Activated CD4-positive, alpha-beta T cell treated with anti-CD3 and anti-CD28 coated beads, Interleukin-2, Interleukin-4, amounts not matched to agents 100 ng/mL and 50 ng/mL, durations not matched to agents 16 hours and 8 hours (primary cell): ENCODE data around the gene SMIM33.
A peak's percentile ranks its signal among the peaks of the same experiment; 100 is the strongest.
"Not testable (repeated sequence)": the region's sequence is repeated elsewhere in the genome, so short reads cannot be mapped to it uniquely, and the experiment has no call there.

Source experiments
- DNase-seq: peaks from one replicate; pipeline ENCODE4 v3.0.0-alpha.2; 2020; ENCODE audit warnings: low spot score

Gene SMIM33

DNA sequence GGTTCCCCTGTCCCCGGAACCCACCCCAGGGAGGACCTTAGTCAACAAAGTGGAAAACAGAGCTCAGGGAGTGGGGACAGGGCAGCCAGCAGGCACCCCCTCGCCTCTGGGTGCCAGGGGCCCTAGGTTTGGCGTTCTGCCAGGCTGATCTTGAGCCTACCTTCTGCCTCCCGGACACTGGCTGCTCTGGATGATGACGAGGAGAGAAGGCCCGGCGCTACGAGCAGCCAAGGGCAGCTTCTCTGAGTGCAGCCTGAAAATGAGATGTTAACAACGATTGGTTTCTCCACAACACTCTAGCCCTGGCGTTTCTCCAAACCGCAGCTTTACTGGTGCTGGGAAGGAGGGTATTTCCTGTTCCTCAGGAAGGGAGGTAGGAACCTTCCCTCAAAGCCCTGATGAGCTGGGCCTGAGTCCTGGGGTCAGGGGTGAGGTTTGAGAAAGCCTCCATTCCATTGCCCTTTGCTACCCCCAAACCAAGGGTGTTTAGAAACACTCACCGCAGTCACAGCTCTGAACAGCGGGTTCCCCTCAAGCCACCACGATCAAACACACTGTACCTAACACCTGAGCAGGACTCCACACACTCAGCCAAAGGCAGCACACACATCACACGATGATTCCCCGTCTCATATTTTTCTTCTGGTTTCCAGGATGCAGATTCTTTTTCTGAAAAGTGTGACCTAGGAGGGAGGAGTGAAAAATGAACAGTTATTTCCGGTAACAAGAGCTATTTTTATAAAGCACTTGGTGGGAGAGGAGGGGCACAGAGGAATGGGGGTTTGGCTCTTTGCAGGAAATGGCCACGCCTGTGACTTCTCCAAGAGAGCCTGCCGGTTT is 11.5 kb downstream of the SMIM33 start, which contains the start of gene STING1:
TSS of gene STING1 (minus strand) at position 709 of the 840 bp plus-strand sequence. CDS start 1,054 bp downstream, outside the sequence.
- peak; percentile 69 for DNase-seq

- not testable (repeated sequence) for DNase-seq
These were observed 12.0 kb downstream of the SMIM33 start for GRCh38 chr5:139482890-139483208.

- no peak for DNase-seq
These were observed 15.4 kb downstream of the SMIM33 start for GRCh38 chr5:139486201-139486600.

GRCh38 chr5:139488260-139488659 is 17.5 kb downstream of the SMIM33 start:
- DNase-seq: no peak

- no peak for DNase-seq
These were observed 21.9 kb downstream of the SMIM33 start for GRCh38 chr5:139492700-139493192.

- no peak for DNase-seq
These were observed 23.5 kb downstream of the SMIM33 start for GRCh38 chr5:139494256-139494655.

DNA sequence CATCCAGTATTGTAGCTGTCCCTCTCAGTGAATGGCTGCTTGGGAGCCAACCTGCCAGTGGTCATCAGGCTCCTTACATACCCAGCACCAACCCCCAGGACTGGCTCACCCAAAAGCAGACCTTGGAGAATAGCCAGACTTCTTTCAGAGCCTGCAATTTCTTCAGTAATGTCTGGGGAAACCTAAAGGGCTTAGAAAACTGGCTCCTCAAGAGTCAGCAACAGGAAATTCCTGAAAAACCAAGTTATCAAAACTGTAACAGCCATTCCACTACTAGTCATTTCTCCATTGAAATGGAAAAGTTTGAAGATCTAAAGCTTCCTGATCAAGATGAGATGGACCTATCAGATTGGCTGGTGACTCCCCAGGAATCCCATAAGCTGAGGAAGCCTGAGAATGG is 24.0 kb downstream of the SMIM33 start:
- DNase-seq: no peak

GRCh38 chr5:139495638-139496435 is 25.0 kb downstream of the SMIM33 start:
- DNase-seq: no peak

GRCh38 chr5:139501381-139501780 is 30.6 kb downstream of the SMIM33 start:
- no peak for DNase-seq

- DNase-seq: not testable (repeated sequence)
These were observed 32.4 kb downstream of the SMIM33 start for GRCh38 chr5:139503036-139503817.

DNA sequence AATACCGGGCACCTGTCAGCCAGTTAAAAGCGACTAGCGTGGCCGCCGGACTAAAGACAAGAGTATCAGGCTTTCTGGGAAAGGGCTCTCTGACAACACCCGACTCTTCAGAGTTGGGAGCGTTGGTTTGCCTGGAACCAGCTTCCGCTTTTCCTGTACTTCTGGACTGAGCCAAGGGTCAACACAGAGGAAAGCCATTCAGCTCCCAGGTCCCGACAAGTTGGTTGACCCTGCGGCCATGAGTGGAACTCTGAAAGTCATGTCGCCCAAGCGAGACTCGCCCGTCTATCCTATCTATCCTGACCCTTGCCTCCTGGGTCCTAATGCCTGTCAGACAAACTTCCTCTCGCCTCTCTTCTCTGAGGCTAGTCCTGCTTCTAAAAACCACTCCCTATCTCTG is 33.1 kb downstream of the SMIM33 start:
- not testable (repeated sequence) for DNase-seq

DNA sequence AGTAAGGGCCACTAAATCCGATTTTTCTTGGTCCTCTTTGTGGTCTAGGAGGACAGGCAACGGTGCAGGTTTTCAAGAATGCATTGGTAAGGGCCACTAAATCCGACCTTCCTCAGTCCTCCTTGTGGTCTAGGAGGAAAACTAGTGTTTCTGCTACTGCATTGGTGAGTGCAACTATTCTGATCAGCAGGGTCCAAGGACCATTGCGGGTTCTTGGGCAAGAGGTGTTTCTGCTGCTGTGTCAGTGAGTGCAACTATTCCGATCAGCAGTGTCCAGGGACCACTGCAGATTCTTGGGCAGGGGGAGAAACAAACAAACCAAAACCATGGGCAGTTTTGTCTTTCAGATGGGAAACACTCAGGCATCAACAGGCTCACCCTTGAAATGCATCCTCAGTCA is 33.9 kb downstream of the SMIM33 start:
- not testable (repeated sequence) for DNase-seq

- DNase-seq: no peak
These were observed 42.1 kb downstream of the SMIM33 start for GRCh38 chr5:139512786-139513390.

DNA sequence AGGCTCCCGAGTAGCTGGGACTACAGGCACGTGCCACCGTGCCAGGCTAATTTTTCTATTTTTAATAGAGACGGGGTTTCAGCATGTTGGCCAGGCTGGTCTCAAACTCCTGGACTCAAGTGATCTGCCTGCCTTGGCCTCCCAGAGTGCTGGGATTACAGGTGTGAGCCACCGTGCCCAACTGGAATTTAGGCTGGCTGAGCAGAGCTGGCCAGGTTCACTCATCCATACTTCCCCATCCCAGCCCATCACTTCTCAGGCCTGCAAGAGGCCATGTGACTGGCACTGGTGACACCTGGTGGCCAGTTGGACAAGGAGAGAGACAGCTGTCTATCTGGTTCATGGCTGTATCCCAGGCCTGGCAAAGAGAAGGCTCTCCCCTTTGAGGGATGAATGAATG is 42.6 kb downstream of the SMIM33 start:
- DNase-seq: peak; percentile 83

DNA sequence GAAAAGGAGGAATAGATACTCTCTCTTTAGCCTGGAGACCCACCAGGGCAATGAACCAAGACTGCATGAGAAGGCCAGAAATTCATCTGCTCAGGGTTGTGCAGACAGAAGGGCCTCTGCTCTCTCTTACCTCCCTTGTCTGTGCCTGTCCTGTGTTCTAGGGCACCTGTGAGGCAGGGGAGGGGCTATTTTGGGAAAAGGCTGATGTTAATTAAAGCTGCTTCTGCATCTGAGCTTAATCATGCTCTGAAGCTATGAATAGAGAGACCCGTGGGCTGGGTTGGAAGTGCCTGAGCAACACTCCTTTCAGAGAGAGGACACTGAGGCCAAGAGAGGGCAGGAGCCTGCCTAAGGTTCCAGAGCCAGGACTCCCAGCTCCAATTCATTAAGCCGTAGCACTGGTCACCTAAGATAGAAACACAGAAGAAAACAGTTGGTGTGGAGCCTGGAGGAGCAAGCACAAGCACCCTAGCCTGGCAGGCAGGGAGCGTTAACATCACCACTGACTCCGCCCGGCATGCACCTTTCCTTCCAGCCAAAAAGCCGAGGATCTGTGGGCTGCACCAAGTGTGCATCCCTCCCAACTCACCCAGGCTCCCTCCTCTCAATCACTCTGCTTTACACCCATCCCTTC is 43.2 kb downstream of the SMIM33 start:
- no peak for DNase-seq

- DNase-seq: peak; percentile 58
These were observed 43.7 kb downstream of the SMIM33 start for GRCh38 chr5:139514486-139514856.

DNA sequence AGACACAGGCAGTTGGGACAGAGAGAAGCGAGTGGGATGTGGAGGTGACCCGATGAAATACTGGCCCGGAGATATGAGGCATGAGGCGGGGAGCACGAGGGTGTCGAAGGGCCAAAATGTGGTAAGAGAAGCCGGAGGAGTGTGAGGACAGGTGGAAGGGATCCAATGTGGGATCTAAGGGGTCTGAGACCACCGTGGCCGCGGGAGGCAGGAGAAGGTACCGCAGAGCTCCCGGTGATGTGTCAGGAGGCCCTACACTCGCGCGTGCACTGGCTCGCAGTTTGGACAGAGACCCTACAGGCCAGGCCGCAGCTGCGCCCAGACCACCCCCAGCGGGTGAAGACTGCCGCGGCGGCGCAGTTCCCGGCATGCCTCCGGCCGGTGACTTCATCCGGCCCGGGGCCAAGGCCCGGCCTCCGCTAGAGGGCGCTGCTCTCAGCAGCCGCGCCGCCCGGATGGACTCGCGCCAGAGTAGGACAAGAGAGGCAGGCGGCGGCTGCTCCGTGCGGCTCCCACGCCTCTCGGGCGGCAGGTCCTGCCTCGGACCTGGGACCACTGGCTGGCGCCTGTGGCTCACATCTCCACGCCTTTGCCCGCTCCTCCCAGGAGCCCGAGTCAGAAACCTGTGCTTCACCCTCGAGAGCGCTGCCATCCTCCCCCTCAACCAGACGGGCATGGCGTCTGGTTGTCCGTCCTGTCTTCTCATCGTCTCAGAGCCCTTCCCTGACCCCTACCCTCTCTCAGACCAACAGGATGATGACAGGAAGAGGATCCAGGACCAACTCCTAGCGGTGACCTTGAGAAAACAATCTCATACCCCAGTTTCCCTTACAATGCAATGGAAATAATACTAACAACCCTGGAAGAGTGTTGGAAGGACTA is 47.1 kb downstream of the SMIM33 start:
- DNase-seq: peak; percentile 93
